Ramos (cell line): ENCODE measurements around the gene PLEKHG5.
"Not testable (repeated sequence)": the region's sequence is repeated elsewhere in the genome, so short reads cannot be mapped to it uniquely, and the experiment has no call there.

Source experiments
- in situ Hi-C: fragments of 300-500 bp; cut with MboI; formaldehyde crosslinking; loops from one replicate; pipeline ENCODE4 v1.14.3; 2022; ENCODE audit warnings: low sequenced_read_pairs; ENCODE audit not compliant: unreplicated experiment

Gene PLEKHG5

DNA sequence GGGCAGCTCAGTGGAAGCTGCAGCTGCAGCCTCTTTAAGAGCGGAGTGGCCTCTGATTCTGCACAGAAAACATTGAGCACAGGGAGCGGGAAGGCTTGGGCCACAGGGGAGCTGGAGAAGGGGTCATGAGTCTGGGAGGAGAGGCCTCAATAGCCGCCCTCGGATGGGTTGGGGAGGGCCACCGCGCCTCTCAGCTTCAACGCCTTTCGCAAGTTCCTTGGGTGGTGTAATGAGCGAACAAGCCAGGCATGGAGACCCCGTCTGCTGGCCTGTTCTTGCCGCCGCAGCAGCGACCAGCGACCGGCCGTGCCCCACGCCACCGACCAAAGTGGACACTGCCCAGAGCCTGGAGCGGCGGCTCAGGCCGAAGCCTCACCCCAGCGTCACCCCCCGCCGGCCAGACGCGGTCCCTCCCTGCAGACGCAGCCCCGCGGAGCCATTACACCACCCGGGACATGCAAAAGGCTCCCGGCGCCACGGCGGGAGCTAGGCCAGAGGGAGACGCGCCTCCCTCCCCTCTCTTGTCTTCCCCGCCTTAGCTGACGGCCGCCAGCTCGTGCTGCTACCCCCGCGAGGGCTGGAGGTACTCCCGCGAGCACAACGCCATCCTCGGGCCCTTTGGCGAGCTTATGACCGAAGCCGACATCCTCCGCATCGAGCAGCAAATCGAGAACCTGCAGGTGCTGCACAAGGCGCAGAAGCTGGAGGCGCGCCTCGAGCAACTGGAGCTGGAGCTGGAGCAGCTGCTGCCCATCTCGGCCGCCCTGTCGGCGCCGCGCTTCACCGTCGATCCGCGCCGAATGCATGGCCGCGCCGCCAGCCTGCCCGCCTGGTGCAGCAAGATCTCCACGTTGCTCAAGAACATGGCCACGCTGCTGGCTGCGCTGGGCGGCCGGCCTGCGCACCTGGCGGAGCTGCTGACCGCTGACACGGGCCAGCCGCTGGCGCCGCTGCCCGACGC is 37.3 kb downstream of the PLEKHG5 start:
- in situ Hi-C loops, result not testable (repeated sequence)

GRCh38 chr1:6450943-6451373 is 40.5 kb downstream of the PLEKHG5 start:
- in situ Hi-C loops, result no loop called here

GRCh38 chr1:6450486-6450885 is 41.0 kb downstream of the PLEKHG5 start:
- in situ Hi-C loops, result not testable (repeated sequence)

DNA sequence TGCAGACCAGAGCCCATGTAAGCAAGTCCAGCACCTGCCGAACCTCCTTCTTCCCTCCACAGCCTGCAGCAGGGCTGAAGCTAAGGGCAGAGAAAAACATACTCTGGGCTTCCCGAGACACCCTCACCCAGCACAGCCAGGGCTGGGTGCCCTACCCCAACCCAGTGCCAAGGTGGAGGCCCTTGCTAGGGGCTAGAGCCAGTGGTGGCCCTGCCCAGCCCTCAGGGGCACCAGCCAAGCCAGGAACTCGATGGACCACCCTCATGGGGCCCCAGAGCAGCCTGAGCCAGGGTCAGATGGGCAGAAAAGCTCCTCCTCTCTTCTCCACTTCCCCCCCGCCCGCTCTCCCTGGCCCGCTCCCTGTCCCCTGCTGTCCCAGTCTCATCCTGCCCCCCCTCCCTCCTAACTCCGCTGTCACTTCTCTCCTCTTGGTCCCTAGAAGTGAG is 41.4 kb downstream of the PLEKHG5 start:
- in situ Hi-C loops, result no loop called here

DNA sequence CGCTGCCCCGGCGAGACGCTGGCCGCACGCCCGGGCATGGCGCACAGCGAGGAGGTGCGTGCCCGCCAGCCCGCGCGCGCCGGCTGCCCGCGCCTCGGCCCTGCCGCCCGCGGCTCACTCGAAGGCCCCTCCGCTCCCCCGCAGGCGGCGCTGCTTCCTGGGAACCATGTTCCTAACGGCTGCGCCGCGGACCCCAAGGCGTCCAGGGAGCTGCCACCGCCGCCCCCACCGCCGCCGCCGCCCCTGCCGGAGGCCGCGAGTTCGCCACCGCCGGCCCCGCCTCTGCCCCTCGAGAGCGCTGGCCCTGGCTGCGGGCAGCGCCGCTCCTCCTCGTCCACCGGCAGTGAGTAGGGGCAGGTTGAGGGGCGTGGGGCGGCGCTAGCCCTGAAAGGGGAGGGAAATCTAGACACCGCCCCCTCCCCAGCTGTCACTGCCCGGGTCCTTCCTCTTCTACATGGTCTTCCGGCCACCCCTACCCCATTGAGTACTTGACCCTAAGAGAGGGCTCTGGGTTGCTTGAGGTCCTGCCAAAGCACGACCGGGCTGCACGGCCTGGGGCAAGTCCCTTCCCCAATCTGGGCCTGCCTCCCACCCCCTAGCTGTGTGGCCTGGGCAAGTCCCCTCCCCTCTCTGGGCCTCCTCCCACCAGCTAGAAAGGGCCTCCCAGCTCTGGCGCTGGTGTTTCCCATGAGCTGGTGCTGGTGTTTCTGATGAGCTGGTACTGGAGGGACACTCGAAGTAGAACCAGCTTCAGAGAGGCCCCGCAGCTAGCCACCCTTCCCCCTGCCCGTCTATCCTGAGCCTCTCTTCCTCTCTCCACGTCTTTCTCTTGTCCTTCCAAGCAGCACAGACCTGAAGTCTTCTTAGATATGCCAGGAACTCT is 42.5 kb downstream of the PLEKHG5 start:
- in situ Hi-C loops, result no loop called here

GRCh38 chr1:6447818-6448748 is 43.4 kb downstream of the PLEKHG5 start:
- in situ Hi-C loops, result no loop called here

- in situ Hi-C loops, result no loop called here
Measured at GRCh38 chr1:6447016-6447817, 44.2 kb downstream of the PLEKHG5 start.

- in situ Hi-C loops, result no loop called here
Measured at GRCh38 chr1:6446665-6447015, 44.8 kb downstream of the PLEKHG5 start.

DNA sequence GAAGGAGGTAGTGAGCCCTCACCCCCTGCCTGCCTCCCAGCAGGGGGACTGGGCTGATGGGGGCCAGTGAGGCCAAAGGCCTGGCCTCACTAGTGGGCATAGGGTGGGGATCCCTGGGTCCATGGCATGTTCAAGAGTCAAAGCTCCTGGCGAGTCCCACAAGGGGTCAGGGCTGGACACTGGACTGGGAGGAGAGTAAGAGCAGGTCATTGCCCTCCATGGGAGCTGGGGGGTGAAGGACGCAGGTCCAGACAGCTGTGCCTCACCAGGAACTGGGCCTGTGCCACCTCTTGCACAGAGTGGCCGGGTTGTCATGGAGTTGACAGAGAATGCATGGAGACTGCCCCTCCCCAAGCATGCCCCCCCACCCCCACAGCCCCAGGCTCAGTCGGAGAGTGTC is 45.5 kb downstream of the PLEKHG5 start:
- in situ Hi-C loops, result not testable (repeated sequence)

DNA sequence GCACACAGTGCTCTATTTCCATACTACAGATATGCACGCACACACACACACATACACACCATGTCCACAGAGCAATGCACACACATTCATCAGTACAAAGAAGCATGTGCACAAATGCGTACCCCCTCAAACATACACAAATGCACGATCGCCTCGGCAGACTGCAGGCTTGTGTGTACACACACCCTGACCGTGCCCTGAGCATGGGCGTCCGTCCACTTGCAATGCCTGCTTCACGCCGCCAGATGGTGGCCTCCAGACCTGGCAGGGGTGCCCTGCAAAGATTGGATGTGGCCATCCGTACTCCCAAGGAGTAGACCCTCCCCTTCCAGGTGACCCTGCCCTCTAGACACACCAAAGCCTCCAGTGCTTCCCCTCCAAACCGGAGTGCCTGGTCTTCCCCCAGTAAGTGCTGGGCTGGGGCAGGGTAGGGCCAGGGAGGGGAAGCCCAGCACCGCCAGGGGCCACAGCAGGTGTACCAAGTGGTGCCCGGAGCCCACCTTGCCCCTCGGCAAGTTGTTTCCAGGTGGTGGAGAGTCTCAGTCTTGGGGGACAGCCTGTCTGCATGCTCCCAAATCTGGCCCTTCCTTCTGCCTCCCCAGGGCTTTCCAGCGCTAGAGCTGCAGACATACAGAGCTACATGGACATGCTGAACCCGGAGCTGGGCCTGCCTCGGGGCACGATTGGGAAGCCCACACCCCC is 46.3 kb downstream of the PLEKHG5 start:
- in situ Hi-C loops, result no loop called here

- in situ Hi-C loops, result no loop called here
Measured at GRCh38 chr1:6444377-6444776, 47.1 kb downstream of the PLEKHG5 start.

DNA sequence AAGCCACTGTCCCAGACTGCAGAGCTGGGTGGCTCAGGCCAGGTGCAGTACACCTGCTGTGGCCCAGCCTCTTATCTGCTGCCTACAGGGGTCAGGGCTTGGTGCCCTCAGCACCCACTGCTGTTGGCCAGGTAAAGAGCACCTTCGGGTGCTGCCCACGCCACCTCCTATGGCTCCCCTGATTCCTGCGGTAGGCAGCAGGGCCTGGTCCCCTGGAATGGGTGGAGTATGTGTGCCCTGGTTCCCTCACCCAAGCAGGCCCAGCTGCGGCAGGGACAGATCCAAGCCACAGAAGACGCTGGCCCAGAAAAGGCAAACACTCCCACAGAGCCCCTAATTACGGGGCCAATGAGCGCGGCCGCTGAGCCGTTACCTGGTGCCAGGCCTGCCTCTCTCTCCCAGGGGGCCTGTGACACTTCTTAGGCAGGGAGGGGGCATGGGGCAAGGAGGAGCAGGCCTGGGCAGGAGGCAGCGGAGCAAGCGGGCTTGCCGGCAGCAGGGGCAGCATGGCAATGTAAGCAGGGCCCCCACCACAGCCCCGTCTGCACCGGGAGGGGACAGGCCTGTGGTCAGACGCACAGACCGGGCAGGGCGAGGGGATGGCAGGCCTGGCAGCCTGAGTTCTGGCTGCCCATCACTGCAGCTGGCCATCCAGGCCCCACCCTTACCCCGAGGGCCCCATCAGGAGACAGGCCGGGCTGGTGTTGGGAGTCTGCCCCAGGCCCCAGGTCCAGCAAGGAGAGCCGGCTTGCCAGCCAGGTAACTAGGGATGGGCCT is 47.9 kb downstream of the PLEKHG5 start:
- in situ Hi-C loops, result no loop called here

- in situ Hi-C loops, result no loop called here
Measured at GRCh38 chr1:6441586-6441985, 49.9 kb downstream of the PLEKHG5 start.

DNA sequence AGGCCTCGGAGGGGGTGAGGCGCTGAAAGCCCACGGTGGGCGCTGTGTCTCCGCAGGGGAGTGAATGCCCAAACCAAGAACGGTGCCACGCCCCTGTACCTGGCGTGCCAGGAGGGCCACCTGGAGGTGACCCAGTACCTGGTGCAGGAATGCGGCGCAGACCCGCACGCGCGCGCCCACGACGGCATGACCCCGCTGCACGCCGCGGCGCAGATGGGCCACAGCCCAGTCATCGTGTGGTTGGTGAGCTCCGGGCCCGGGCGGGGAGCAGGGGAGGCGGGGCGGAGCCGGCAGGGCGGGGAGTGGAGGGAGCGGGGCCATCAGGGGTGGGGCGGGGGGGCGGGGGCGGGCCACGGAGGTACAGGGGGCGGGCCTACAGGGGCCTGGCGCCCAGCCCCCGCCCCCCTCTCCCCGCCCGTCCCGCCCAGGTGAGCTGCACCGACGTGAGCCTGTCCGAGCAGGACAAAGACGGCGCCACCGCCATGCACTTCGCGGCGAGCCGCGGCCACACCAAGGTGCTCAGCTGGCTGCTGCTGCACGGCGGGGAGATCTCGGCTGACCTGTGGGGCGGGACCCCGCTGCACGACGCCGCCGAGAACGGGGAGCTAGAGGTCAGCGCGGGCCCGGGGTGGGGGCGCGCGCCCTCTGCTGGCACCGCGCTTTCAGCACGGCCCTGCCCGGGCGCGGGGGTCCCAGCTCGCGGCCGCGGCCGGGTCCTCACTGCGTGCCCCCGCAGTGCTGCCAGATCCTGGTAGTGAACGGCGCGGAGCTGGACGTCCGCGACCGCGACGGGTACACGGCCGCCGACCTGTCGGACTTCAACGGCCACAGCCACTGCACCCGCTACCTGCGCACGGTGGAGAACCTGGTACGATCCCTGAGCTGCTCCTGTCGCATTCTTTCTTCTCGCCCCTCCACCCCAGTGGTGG is 51.0 kb downstream of the PLEKHG5 start:
- in situ Hi-C loops, result no loop called here

- in situ Hi-C loops, result no loop called here
Measured at GRCh38 chr1:6438047-6438525, 53.4 kb downstream of the PLEKHG5 start.

DNA sequence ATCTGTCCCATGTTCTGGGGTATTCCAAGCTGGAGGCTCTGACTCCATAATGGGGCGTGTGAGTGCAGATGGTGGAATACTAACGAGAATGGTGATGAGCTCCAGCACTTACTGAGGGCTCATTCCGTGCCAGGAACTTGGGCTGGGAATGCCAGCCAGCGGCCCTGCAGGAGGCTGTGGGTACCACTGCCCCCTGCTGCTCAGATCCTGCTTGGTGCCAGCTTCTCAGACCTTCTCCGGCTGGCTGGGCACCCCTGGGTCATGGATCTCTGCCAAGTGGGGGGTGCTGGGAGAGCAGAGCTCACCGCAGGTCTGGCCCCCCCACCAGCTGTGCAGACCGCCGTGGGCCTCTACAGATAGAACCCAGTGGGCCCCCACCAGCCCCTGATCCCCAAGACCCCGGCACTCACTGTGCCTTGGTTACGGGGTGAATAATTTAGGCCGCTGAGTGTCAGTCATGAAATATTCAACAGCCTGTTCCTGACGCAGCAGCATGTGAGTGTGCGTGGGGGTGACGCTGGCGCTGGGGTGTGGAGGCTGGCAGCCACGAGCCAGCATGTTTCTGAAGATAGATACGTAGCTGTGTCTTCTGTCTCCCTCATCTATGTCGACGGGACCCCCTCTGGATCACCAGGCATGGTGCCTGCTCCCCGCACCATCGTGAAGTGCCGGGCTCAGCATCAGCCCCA is 54.3 kb downstream of the PLEKHG5 start:
- in situ Hi-C loops, result not testable (repeated sequence)
